Fibroblast of skin of right biceps (primary cell): ENCODE data around the gene LRRC74A.

ENCODE experiments used
- DNase-seq: peaks from one replicate; pipeline ENCODE4 v3.0.0-alpha.2; 2013

Gene LRRC74A

GRCh38 chr14:76826122-76826521 lies at the start of gene LRRC74A:
Gene LRRC74A, plus strand, starts transcription at chr14:76826408. Its CDS starts 290 bp downstream, at chr14:76826698.
- DNase-seq = no peak

- no peak for DNase-seq
Observed at GRCh38 chr14:76776428-76777251, 49.6 kb upstream of the LRRC74A start.

GRCh38 chr14:76777721-76778120 lies 48.5 kb upstream of the LRRC74A start:
- DNase-seq = no peak

- DNase-seq = no peak
Observed at GRCh38 chr14:76778546-76779215, 47.5 kb upstream of the LRRC74A start.

GRCh38 chr14:76779221-76780057 lies 46.8 kb upstream of the LRRC74A start:
- DNase-seq = no peak

GRCh38 chr14:76780058-76780345 lies 46.2 kb upstream of the LRRC74A start:
- DNase-seq = no peak

- DNase-seq = no peak
Observed at GRCh38 chr14:76780360-76780759, 45.8 kb upstream of the LRRC74A start.

- no peak for DNase-seq
Observed at GRCh38 chr14:76780875-76781647, 45.1 kb upstream of the LRRC74A start.

GRCh38 chr14:76781648-76782051 lies 44.6 kb upstream of the LRRC74A start:
- DNase-seq = peak; percentile 28

- no peak for DNase-seq
Observed at GRCh38 chr14:76782115-76782884, 43.9 kb upstream of the LRRC74A start.

GRCh38 chr14:76782885-76783566 lies 43.2 kb upstream of the LRRC74A start:
- DNase-seq = no peak

- no peak for DNase-seq
Observed at GRCh38 chr14:76784266-76784874, 41.8 kb upstream of the LRRC74A start.

- peak; percentile 78 for DNase-seq
Observed at GRCh38 chr14:76784881-76785280, 41.3 kb upstream of the LRRC74A start.

- DNase-seq = no peak
Observed at GRCh38 chr14:76786601-76787000, 39.6 kb upstream of the LRRC74A start.

- no peak for DNase-seq
Observed at GRCh38 chr14:76792422-76792821, 33.8 kb upstream of the LRRC74A start.

- no peak for DNase-seq
Observed at GRCh38 chr14:76793324-76793723, 32.9 kb upstream of the LRRC74A start.

- no peak for DNase-seq
Observed at GRCh38 chr14:76793956-76794355, 32.3 kb upstream of the LRRC74A start.

GRCh38 chr14:76806446-76806845 lies 19.8 kb upstream of the LRRC74A start:
- no peak for DNase-seq

GRCh38 chr14:76808011-76808410 lies 18.2 kb upstream of the LRRC74A start:
- DNase-seq = no peak

GRCh38 chr14:76808990-76809389 lies 17.2 kb upstream of the LRRC74A start:
- no peak for DNase-seq

GRCh38 chr14:76810525-76810924 lies 15.7 kb upstream of the LRRC74A start:
- no peak for DNase-seq
